CD4-positive, alpha-beta memory T cell (primary cell): ENCODE results near the gene DAB1. TPM values are rescaled to one million over a fixed set of nuclear protein-coding genes. Genes with fewer than 3 reads are reported as not detected.

ENCODE experiments used
- CTCF ChIA-PET: fragments of 350-600 bp; sonication (Branson Sonifier 250); formaldehyde crosslinking; loops from one replicate; lab custom pipeline; 2021; ENCODE audit warnings: inconsistent platforms; ENCODE audit not compliant: partially characterized antibody; lab: Charles Lee
- POLR2A ChIA-PET: fragments of 350-600 bp; sonication (Branson Sonifier 250); formaldehyde crosslinking; loops from one replicate; lab custom pipeline; 2021; ENCODE audit not compliant: partially characterized antibody; lab: Charles Lee
- DNase-seq, 5 donors: peaks; one replicate each; pipeline versions ENCODE4 v3.0.0 to v3.0.0-alpha.2; 2020 to 2022; ENCODE audit warnings: mixed read lengths in 1 of 5
- H3K27ac ChIP-seq: one replicate; pipeline ENCODE4 v1.7.0; 2013; ENCODE audit warnings: low read depth, low read length
- H3K27me3 ChIP-seq: 2 replicates; pipeline ENCODE4 v1.7.0; 2013; ENCODE audit warnings: mild to moderate bottlenecking, low read length, moderate library complexity; ENCODE audit not compliant: insufficient read depth
- H3K36me3 ChIP-seq: 2 replicates; pipeline ENCODE4 v1.7.0; 2013; ENCODE audit warnings: mild to moderate bottlenecking, low read length, moderate library complexity; ENCODE audit not compliant: insufficient read depth
- H3K4me1 ChIP-seq: 2 replicates; pipeline ENCODE4 v1.7.0; 2013; ENCODE audit warnings: mild to moderate bottlenecking, low read length, moderate library complexity; ENCODE audit not compliant: insufficient read depth
- H3K4me3 ChIP-seq, 2 donors: one replicate each; pipeline ENCODE4 v1.7.0; 2013; ENCODE audit warnings: low read length in 2 of 2, mild to moderate bottlenecking in 1 of 2
- H3K9me3 ChIP-seq, 2 donors: one replicate each; pipeline ENCODE4 v1.7.0; 2013; ENCODE audit warnings: low read length in 2 of 2, control low read depth in 1 of 2; ENCODE audit not compliant: control insufficient read depth in 1 of 2
- H3K27ac Mint-ChIP-seq, 7 donors: one replicate each; pipeline ENCODE4 v1.8.0; 2020 to 2021; ENCODE audit warnings: mixed read lengths in 7 of 7, mild to moderate bottlenecking in 6 of 7, inconsistent platforms in 3 of 7, moderate library complexity in 3 of 7
- H3K27me3 Mint-ChIP-seq, 2 donors: one replicate each; pipeline ENCODE4 v1.8.0; 2020 to 2021; ENCODE audit warnings: mixed read lengths in 2 of 2
- H3K36me3 Mint-ChIP-seq, 2 donors: one replicate each; pipeline ENCODE4 v1.8.0; 2020 to 2021; ENCODE audit warnings: mixed read lengths in 2 of 2, inconsistent platforms in 1 of 2, mild to moderate bottlenecking in 1 of 2
- H3K4me1 Mint-ChIP-seq, 4 donors: one replicate each; pipeline ENCODE4 v1.8.0; 2020 to 2021; ENCODE audit warnings: mixed read lengths in 4 of 4, mild to moderate bottlenecking in 1 of 4
- H3K4me3 Mint-ChIP-seq, 8 donors: one replicate each; pipeline ENCODE4 v1.8.0; 2020 to 2021; ENCODE audit warnings: mixed read lengths in 8 of 8, mild to moderate bottlenecking in 7 of 8, moderate library complexity in 6 of 8, inconsistent platforms in 3 of 8
- H3K9me3 Mint-ChIP-seq, 8 donors: one replicate each; pipeline ENCODE4 v1.8.0; 2020 to 2021; ENCODE audit warnings: mixed read lengths in 8 of 8, mild to moderate bottlenecking in 5 of 8, inconsistent platforms in 3 of 8, moderate library complexity in 1 of 8
- intact Hi-C: fragments of 100-400 bp; cut with micrococcal nuclease; formaldehyde crosslinking; loops from one replicate; pipeline ENCODE4 v1.15.1; 2023
- polyA plus RNA-seq, 2 donors: library from polyadenylated mRNA; unstranded; fragments of 300-500 nt; fragmentation: Illumina TruSeq; gene quantifications; one replicate each; pipeline ENCODE4 v1.2.3, GENCODE V29; 2021
- total RNA-seq, 2 experiments: library from RNA; stranded (reverse); gene quantifications; one replicate each; pipeline ENCODE4 v1.2.3, GENCODE V29; 2021

Gene DAB1
- total and polyA plus RNA-seq, 4 experiments from 2014 or later = 1.5 to 3.9 (median 3.2) TPM

DNA sequence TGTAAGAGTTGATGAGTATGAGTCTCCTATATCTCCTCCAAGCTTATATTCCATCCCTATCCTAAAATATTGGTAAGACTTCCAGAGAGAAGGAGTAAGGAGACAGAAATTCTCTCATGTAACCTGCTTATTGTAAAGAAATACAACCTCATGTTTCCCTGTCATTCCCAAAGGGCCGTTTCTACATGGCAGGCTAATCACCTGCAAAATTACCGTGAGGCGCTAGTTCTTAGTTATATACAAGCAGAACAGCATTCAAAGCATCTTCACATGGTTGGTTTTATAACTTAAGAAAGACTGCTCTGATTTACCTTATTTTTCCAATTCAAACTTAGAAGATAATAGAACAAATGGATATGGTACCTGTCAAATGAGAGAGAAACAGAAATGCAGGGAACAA lies 42.9 kb downstream of the DAB1 start:
- Mint-ChIP-seq H3K27ac (no peak overlapping the region), H3K36me3 (no peaks in the 10 kb centered on the region), H3K4me3 (no peak overlapping the region), H3K27me3 (no peaks in the 10 kb centered on the region), H3K4me1 (peaks cover 0 to 4% (median 0%) of the 10 kb centered on the region in 4 donors), H3K9me3 (peaks cover 0 to 3% (median 0%) of the 10 kb centered on the region in 8 donors)
- no peaks in the 10 kb centered on the region for H3K36me3 ChIP-seq
- H3K4me1 ChIP-seq = no peaks in the 10 kb centered on the region
- H3K27me3 ChIP-seq = no peaks in the 10 kb centered on the region
- intact Hi-C loops = no loop called here
- ChIA-PET CTCF (no interaction called here), POLR2A (no interaction called here)
- no peak for DNase-seq
- no peak overlapping the region for H3K27ac ChIP-seq
- H3K9me3 ChIP-seq = no peaks in the 10 kb centered on the region
- no peak overlapping the region for H3K4me3 ChIP-seq

DNA sequence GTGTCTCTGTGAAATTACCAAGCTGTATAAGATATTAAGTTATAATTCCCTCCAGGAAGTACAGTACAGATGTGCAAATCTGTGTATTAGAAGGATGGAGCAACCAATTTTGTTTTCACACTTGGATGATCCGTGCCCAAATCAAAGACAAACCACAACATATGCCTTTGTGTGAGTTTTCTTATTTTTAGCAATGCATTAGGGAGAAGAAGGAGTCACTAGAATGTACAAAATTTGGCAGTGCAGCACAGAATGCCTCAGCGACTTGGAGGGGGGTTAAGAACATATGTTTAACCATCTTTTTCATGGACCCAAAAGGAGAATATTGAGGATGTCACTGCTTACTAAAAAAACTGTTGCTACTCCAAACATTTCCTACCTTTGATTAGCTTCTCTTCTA lies 45.3 kb downstream of the DAB1 start:
- intact Hi-C loops = no loop called here
- POLR2A ChIA-PET = no interaction called here
- H3K9me3 ChIP-seq = no peaks in the 10 kb centered on the region
- Mint-ChIP-seq H3K27ac (no peak overlapping the region), H3K36me3 (no peaks in the 10 kb centered on the region), H3K4me1 (no peaks in the 10 kb centered on the region), H3K27me3 (no peaks in the 10 kb centered on the region), H3K4me3 (no peak overlapping the region), H3K9me3 (peaks cover 0 to 3% (median 0%) of the 10 kb centered on the region in 8 donors)
- H3K36me3 ChIP-seq = no peaks in the 10 kb centered on the region
- no peak overlapping the region for H3K4me3 ChIP-seq
- H3K4me1 ChIP-seq = no peaks in the 10 kb centered on the region
- no peak for DNase-seq
- no peaks in the 10 kb centered on the region for H3K27me3 ChIP-seq
- CTCF ChIA-PET = no interaction called here
- H3K27ac ChIP-seq = no peak overlapping the region

DNA sequence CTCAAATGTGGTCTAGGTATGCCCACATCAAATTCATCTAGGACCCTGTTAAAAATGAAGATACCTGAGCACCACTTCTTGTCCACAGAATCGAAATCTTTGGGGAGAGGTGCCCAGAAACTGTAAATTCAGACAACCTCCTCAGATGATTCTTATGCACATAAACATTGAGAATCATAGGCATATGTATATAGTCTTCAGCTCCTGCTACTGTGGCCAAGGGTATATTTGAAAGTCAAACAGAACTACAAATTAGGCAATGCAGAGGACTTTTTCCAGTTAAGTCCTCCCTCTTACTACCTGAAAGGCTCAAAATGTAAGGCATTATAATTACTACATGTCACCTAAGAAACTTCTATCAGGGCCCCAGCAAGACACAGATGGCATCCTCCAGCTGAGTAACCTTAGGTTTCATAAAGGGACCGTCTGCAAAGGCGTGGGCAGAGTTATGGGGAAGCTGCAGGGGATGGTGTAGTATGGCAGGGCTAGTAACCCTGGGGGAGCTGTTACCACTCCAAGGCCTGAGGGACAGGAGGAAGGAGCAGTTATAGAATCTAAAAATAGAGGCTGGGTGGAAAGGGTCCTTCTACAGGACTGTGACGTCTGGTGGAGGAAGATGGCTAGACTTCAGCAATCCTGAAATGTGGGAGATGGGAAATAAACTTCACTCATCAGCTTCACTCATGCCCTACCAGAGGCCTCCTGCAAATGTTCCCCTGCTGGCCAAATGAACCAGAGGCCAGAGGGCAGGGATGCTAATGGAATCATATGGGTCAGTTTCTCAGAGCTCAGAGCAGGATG lies 46.3 kb downstream of the DAB1 start:
- H3K27me3 Mint-ChIP-seq = no peaks in the 10 kb centered on the region
- H3K4me1 ChIP-seq = no peaks in the 10 kb centered on the region
- no peak overlapping the region for H3K27ac ChIP-seq
- intact Hi-C loops = no loop called here
- H3K4me3 Mint-ChIP-seq = no peak overlapping the region
- H3K27me3 ChIP-seq = no peaks in the 10 kb centered on the region
- no peaks in the 10 kb centered on the region for H3K9me3 ChIP-seq
- no peak for DNase-seq
- no peak overlapping the region for H3K4me3 ChIP-seq
- no peaks in the 10 kb centered on the region for H3K36me3 ChIP-seq
- ChIA-PET CTCF (no interaction called here), POLR2A (no interaction called here)
- H3K4me1 Mint-ChIP-seq = no peaks in the 10 kb centered on the region
- H3K27ac Mint-ChIP-seq = no peak overlapping the region
- H3K36me3 Mint-ChIP-seq = no peaks in the 10 kb centered on the region
- peaks cover 0 to 3% (median 0%) of the 10 kb centered on the region in 8 donors for H3K9me3 Mint-ChIP-seq

DNA sequence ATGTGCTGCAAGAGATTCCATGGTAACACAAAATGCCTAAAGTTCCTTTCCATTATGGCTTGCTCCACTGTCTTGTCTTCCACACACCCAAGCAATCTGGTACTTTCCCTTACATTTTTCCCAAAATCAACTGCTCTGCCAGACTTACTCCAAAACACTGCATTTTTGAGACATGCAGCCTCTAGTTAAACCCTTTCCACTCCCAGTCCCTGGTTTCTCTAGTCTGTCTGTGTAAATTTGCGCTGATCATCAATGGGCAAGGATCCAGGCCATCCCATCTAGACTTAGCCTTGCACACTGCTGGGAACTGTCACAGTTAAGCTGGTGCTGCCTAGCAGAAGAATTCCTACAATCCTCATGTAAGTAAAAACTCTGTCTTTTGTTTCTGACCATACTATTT lies 47.8 kb downstream of the DAB1 start:
- H3K27me3 Mint-ChIP-seq = no peaks in the 10 kb centered on the region
- Histone ChIP-seq H3K36me3 (no peaks in the 10 kb centered on the region), H3K27me3 (no peaks in the 10 kb centered on the region), H3K4me3 (no peak overlapping the region), H3K4me1 (no peaks in the 10 kb centered on the region), H3K27ac (no peak overlapping the region), H3K9me3 (no peaks in the 10 kb centered on the region)
- H3K4me3 Mint-ChIP-seq = no peak overlapping the region
- CTCF ChIA-PET = interaction anchor here (0.5 kb wide), 1 partner anchor 260 kb away, joined by 3 read pairs; no protein-coding TSS in a partner anchor
- no peak for DNase-seq
- H3K4me1 Mint-ChIP-seq = no peaks in the 10 kb centered on the region
- POLR2A ChIA-PET = no interaction called here
- peaks cover 0 to 3% (median 0%) of the 10 kb centered on the region in 8 donors for H3K9me3 Mint-ChIP-seq
- intact Hi-C loops = no loop called here
- no peaks in the 10 kb centered on the region for H3K36me3 Mint-ChIP-seq
- no peak overlapping the region for H3K27ac Mint-ChIP-seq

DNA sequence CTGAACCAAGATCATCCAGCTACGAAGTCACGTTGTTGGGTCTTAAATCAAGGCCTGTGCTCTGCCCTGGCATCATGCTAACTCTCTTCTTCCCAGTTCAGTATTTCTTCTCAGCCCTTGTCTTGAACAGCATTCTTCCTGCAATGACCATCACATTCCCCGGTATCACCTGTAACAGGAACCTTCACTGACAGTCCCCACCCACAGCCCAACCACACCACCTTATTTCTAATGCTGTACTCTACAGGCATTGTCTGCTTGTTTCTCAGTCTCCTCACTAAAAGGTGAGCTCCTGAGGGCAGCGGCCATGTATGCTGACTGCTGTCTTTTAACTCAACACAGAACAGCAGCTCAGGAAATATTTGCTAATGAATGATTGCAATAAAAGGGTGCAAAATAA lies 54.0 kb downstream of the DAB1 start:
- CTCF ChIA-PET = no interaction called here
- Mint-ChIP-seq H3K9me3 (peaks cover 0 to 10% (median 5%) of the 10 kb centered on the region in 8 donors), H3K36me3 (peaks cover 0 to 5% of the 10 kb centered on the region in 2 donors)

DNA sequence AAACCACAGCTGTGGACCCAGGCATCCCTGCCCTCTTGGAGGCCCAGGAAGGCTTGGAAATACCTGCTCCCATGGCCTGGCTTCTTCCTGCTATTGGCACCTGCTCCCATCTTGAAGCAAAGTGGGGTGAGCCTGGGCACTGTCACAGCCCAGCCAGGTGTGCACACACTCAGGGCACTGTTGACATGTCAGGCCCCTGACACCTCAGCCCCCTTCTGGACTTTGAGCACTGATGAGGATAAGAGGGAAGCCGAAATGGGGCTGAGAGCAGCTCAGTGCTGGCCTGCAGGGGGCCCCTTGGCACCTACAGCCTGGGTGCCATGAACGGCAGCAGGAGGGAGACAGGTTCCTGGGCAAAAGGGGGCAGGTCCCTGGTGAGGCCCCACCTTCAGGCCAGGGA lies 55.9 kb downstream of the DAB1 start:
- peaks cover 0 to 5% of the 10 kb centered on the region in 2 donors for H3K36me3 Mint-ChIP-seq
- H3K9me3 Mint-ChIP-seq = peaks cover 0 to 10% (median 5%) of the 10 kb centered on the region in 8 donors
- H3K4me3 Mint-ChIP-seq = no peak overlapping the region

More for the DNA sequence above, 54.0 kb downstream of the DAB1 start:
- H3K4me3 Mint-ChIP-seq = no peak overlapping the region
- peak overlapping the region in 1 of 7 donors; percentile 7 for H3K27ac Mint-ChIP-seq
- POLR2A ChIA-PET = no interaction called here
- no peak for DNase-seq
- H3K4me3 ChIP-seq = no peak overlapping the region
- H3K4me1 ChIP-seq = no peaks in the 10 kb centered on the region
- intact Hi-C loops = no loop called here
- H3K27me3 ChIP-seq = no peaks in the 10 kb centered on the region
- no peaks in the 10 kb centered on the region for H3K36me3 ChIP-seq
- no peak overlapping the region for H3K27ac ChIP-seq
- no peaks in the 10 kb centered on the region for H3K9me3 ChIP-seq
- H3K4me1 Mint-ChIP-seq = no peaks in the 10 kb centered on the region
- H3K27me3 Mint-ChIP-seq = no peaks in the 10 kb centered on the region

DNA sequence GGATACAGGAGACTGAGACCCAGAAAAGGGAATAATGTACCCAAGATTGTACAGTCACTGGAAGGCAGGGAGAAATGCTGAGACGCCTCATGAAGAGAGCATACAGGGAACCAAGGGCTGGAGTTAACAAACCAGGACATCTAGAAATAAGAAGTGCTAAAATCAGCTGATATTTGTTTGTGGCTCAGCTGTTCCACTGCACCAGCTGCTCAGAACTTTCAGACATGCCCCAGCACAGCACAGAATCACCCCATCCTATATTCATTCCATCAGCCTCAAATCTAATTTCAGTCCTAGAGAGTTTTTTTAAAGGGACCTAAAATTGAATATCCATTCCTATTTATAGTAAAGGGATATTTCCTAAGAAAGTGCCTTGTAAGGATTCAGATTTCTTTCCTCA lies 60.2 kb downstream of the DAB1 start:
- H3K36me3 ChIP-seq = no peaks in the 10 kb centered on the region
- no peak overlapping the region for H3K4me3 Mint-ChIP-seq
- ChIA-PET POLR2A (no interaction called here), CTCF (no interaction called here)
- H3K27me3 Mint-ChIP-seq = no peaks in the 10 kb centered on the region
- peaks cover 0 to 9% (median 2%) of the 10 kb centered on the region in 8 donors for H3K9me3 Mint-ChIP-seq
- no peaks in the 10 kb centered on the region for H3K4me1 ChIP-seq
- H3K4me1 Mint-ChIP-seq = no peaks in the 10 kb centered on the region
- peaks cover 0 to 2% of the 10 kb centered on the region in 2 donors for H3K36me3 Mint-ChIP-seq
- H3K4me3 ChIP-seq = no peak overlapping the region
- no peak overlapping the region for H3K27ac Mint-ChIP-seq
- no peaks in the 10 kb centered on the region for H3K27me3 ChIP-seq
- no peak overlapping the region for H3K27ac ChIP-seq
- DNase-seq = no peak
- intact Hi-C loops = no loop called here
- H3K9me3 ChIP-seq = no peaks in the 10 kb centered on the region

More for the DNA sequence above, 55.9 kb downstream of the DAB1 start:
- Mint-ChIP-seq H3K27me3 (no peaks in the 10 kb centered on the region), H3K27ac (no peak overlapping the region), H3K4me1 (no peaks in the 10 kb centered on the region)
- H3K4me1 ChIP-seq = no peaks in the 10 kb centered on the region
- DNase-seq = no peak
- ChIA-PET POLR2A (no interaction called here), CTCF (no interaction called here)
- H3K27me3 ChIP-seq = no peaks in the 10 kb centered on the region
- intact Hi-C loops = no loop called here
- H3K27ac ChIP-seq = no peak overlapping the region
- no peaks in the 10 kb centered on the region for H3K36me3 ChIP-seq
- no peak overlapping the region for H3K4me3 ChIP-seq
- no peaks in the 10 kb centered on the region for H3K9me3 ChIP-seq
